Duodenal mucosa (tissue), 2 donors: ENCODE measurements around the gene TRAPPC6A.

Experiments used
- H3K27ac ChIP-seq: one replicate; pipeline ENCODE4 v1.7.0; 2013; ENCODE audit warnings: low read depth, low read length
- H3K27me3 ChIP-seq, 2 donors: one replicate each; pipeline ENCODE4 v1.7.0; 2013; ENCODE audit warnings: low read length in 2 of 2, control low read depth in 1 of 2; ENCODE audit not compliant: insufficient read depth in 2 of 2, control insufficient read depth in 1 of 2
- H3K36me3 ChIP-seq, 2 donors: one replicate each; pipeline ENCODE4 v1.7.0; 2013; ENCODE audit warnings: low read length in 2 of 2, control low read depth in 1 of 2; ENCODE audit not compliant: insufficient read depth in 2 of 2, control insufficient read depth in 1 of 2
- H3K4me1 ChIP-seq, 2 donors: one replicate each; pipeline ENCODE4 v1.7.0; 2013; ENCODE audit warnings: low read length in 2 of 2, control low read depth in 1 of 2; ENCODE audit not compliant: insufficient read depth in 2 of 2, control insufficient read depth in 1 of 2
- H3K4me3 ChIP-seq, 2 donors: one replicate each; pipeline ENCODE4 v1.7.0; 2013; ENCODE audit warnings: low read length in 2 of 2, low read depth in 1 of 2
- H3K9ac ChIP-seq, 2 donors: one replicate each; pipeline ENCODE4 v1.7.0; 2013; ENCODE audit warnings: low read length in 2 of 2, low read depth in 1 of 2
- H3K9me3 ChIP-seq, 2 donors: one replicate each; pipeline ENCODE4 v1.7.0; 2013; ENCODE audit warnings: low read length in 2 of 2, control low read depth in 1 of 2; ENCODE audit not compliant: control insufficient read depth in 1 of 2

TRAPPC6A gene

DNA sequence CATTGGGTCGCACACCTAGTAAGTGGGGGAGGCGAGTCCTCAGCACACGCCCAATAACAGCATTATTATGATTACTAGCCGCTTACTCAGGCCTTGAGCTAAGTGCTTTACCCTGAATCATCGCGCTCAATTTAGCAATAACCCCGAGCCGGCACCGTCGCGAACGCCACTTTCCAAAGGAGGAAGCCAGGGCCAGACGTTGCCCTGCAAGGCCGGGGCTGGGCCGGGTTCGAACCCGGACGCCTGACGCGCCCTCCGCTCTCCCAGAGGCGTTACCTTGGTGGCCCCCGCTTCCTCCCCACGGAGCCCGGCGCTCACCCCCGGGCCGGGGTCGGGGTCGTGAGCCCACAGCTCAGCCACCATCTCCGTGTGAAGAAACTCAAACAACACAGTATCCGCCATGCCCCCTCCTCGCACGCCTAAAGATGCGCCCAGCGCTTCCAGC is at the start of gene TRAPPC6A:
Gene TRAPPC6A (minus strand): TSS at position 421 of the 445 bp plus-strand sequence. CDS start 19 bp downstream, at position 402.
- Histone ChIP-seq H3K27ac (peak within 1 kb of the TSS; percentile 95), H3K36me3 (peaks cover 6 to 7% of the 10 kb centered on the region in 2 donors), H3K9ac (peak within 1 kb of the TSS; percentile 83 to 96), H3K4me1 (peaks cover 16 to 24% of the 10 kb centered on the region in 2 donors), H3K9me3 (no peaks in the 10 kb centered on the region), H3K4me3 (peak within 1 kb of the TSS; percentile 99 to 100), H3K27me3 (no peaks in the 10 kb centered on the region)

DNA sequence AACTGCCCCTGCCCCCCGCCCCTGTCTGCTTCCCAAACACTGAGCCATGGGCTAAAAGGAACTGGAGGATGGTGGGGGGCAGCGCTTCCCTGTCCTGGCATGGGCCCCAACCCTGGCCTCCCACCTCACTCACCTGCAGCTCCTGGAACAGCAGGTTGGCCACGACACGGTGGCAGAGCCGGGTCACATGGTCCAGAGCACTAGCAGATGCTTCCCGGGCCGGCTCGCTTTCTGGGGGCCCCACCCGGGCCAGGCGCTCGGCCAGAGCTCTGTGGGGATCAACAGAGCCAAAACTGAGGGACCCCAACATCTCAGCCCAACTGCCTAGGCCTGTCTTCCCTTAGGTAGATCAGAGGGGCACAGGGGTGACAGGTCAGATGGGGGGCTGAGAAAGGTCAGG is 46.6 kb upstream of the TRAPPC6A start:
- Histone ChIP-seq H3K9me3 (no peaks in the 10 kb centered on the region), H3K4me3 (no peak overlapping the region), H3K36me3 (no peaks in the 10 kb centered on the region), H3K4me1 (no peaks in the 10 kb centered on the region), H3K27ac (no peak overlapping the region), H3K9ac (no peak overlapping the region), H3K27me3 (peaks cover 0 to 4% of the 10 kb centered on the region in 2 donors)

- H3K27ac ChIP-seq, result no peak overlapping the region
- H3K9me3 ChIP-seq, result no peaks in the 10 kb centered on the region
- H3K27me3 ChIP-seq, result peaks cover 0 to 4% of the 10 kb centered on the region in 2 donors
- H3K36me3 ChIP-seq, result no peaks in the 10 kb centered on the region
- H3K9ac ChIP-seq, result no peak overlapping the region
- no peaks in the 10 kb centered on the region for H3K4me1 ChIP-seq
- no peak overlapping the region for H3K4me3 ChIP-seq
Observed at GRCh38 chr19:45223879-45224278, 45.8 kb upstream of the TRAPPC6A start.

DNA sequence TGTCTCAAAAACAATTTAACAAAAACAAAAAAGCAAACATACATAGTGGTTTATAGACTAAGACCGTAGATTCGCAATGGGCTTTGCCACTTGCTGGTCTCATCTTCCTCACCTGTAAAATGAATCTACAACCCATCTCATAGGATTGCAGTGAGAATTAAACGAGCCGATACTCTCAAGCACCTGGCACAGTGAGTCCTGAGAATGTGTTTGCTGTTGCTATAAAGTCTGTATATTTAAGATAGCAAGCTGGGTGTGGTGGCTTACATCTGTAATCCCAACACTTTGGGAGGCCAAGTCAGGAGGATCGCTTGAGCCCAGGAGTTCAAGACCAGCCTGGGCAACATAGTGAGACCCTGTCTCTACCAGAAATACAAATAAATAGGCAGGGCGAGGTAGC is 44.7 kb upstream of the TRAPPC6A start:
- no peaks in the 10 kb centered on the region for H3K9me3 ChIP-seq
- no peak overlapping the region for H3K4me3 ChIP-seq
- peaks cover 7 to 8% of the 10 kb centered on the region in 2 donors for H3K27me3 ChIP-seq
- no peak overlapping the region for H3K9ac ChIP-seq
- no peak overlapping the region for H3K27ac ChIP-seq
- no peaks in the 10 kb centered on the region for H3K4me1 ChIP-seq
- H3K36me3 ChIP-seq, result no peaks in the 10 kb centered on the region

DNA sequence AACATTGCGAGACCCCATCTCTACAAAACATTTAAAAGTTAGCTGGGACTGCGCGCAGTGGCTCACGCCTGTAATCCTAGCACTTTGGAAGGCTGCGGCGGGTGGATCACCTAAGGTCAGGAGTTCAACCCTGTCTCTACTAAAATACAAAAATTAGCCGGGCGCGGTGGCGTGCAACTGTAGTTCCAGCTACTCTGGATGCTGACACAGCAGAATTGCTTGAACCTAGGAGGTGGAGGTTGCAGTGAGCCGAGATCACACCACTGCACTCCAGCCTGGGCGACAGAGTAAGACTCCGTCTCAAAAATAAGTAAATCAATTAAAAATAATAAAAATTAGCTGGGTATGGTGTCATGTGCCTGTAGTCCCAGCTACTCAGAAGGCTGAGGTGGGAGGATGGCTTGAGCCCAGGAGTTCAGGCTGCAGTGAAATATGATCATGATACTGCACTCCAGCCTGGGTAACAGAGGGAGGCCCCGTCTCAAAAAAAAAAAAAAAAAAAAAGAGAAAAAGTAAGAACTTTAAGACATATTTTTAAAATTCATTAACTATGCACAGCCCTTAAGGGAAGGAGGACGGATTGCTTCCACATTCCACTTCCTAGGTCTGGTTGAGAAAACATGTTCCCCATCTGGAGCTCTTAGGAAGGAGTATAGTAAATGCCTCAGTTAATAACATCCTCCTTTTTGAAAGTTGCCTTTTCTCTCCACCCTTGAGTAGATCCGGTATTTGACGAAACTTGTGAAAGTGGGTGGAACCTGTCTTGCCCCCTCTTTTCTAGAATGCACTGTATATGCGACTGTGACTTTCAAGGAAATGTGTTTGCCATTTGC is 41.1 kb upstream of the TRAPPC6A start:
- Histone ChIP-seq H3K36me3 (no peaks in the 10 kb centered on the region), H3K9ac (no peak overlapping the region), H3K27me3 (peaks cover 21 to 25% of the 10 kb centered on the region in 2 donors)

GRCh38 chr19:45218426-45218825 is 40.4 kb upstream of the TRAPPC6A start:
- no peak overlapping the region for H3K27ac ChIP-seq
- peaks cover 21 to 25% of the 10 kb centered on the region in 2 donors for H3K27me3 ChIP-seq
- no peak overlapping the region for H3K9ac ChIP-seq
- no peaks in the 10 kb centered on the region for H3K9me3 ChIP-seq
- H3K4me3 ChIP-seq, result no peak overlapping the region
- no peaks in the 10 kb centered on the region for H3K36me3 ChIP-seq
- no peaks in the 10 kb centered on the region for H3K4me1 ChIP-seq

More for the DNA sequence above, 41.1 kb upstream of the TRAPPC6A start:
- Histone ChIP-seq H3K4me3 (no peak overlapping the region), H3K9me3 (no peaks in the 10 kb centered on the region), H3K4me1 (no peaks in the 10 kb centered on the region), H3K27ac (no peak overlapping the region)

DNA sequence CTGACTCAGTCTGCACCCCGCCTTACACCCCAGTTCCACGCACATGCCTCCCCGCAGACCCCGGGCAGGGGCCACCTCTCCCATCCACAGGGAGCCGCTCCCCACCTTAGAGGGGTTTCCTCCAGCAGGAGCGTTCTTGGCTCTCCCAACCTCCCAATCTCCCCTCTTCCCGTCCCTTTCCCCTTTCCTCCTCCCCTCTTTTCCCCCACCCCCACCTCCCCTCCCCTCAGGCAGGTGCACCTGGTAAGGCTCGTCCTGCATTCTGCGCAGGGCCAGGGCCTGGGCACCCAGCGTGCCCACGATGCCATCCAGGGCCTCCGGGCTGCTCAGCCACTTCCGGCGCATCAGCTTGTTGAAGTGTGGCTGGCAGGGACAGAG is 39.9 kb upstream of the TRAPPC6A start:
- Histone ChIP-seq H3K36me3 (no peaks in the 10 kb centered on the region), H3K27me3 (peaks cover 21 to 25% of the 10 kb centered on the region in 2 donors), H3K4me3 (no peak overlapping the region), H3K4me1 (no peaks in the 10 kb centered on the region), H3K9ac (no peak overlapping the region), H3K9me3 (no peaks in the 10 kb centered on the region), H3K27ac (no peak overlapping the region)

GRCh38 chr19:45217193-45217956 is 39.3 kb upstream of the TRAPPC6A start:
- Histone ChIP-seq H3K27me3 (peaks cover 21 to 25% of the 10 kb centered on the region in 2 donors), H3K9me3 (no peaks in the 10 kb centered on the region), H3K27ac (no peak overlapping the region), H3K36me3 (no peaks in the 10 kb centered on the region), H3K9ac (no peak overlapping the region), H3K4me3 (no peak overlapping the region), H3K4me1 (no peaks in the 10 kb centered on the region)

DNA sequence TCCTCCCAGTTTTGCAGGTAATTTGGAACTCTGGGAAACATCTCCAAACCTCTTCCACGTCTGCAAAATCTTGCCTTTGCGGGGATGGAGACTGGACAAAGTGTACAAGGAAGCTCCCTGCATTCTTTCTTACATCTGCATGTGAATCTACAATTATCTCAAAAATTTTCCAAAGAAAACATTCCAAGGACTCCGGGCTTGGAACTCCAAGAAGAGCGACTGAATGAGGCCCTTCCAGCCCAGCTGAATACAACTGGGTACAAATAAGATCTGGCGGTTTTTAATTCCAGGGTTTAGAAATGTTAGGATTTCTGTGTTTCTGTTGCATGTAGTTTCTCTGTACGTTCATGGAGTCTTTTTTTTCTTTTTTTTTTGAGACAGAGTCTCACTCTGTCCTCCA is 38.6 kb upstream of the TRAPPC6A start:
- Histone ChIP-seq H3K36me3 (no peaks in the 10 kb centered on the region), H3K27ac (no peak overlapping the region), H3K9me3 (no peaks in the 10 kb centered on the region), H3K27me3 (peaks cover 21 to 25% of the 10 kb centered on the region in 2 donors), H3K4me3 (no peak overlapping the region), H3K9ac (no peak overlapping the region), H3K4me1 (no peaks in the 10 kb centered on the region)
